ENCODE measurements around the gene CRELD2. TPM values are rescaled to one million over a fixed set of nuclear protein-coding genes. Genes with fewer than 3 reads are reported as not detected.
A peak's percentile ranks its signal among the peaks of the same experiment; 100 is the strongest.

Gene CRELD2
- total and polyA plus RNA-seq, 8 donors: 28.5 to 79.7 (median 34.1) TPM

DNA sequence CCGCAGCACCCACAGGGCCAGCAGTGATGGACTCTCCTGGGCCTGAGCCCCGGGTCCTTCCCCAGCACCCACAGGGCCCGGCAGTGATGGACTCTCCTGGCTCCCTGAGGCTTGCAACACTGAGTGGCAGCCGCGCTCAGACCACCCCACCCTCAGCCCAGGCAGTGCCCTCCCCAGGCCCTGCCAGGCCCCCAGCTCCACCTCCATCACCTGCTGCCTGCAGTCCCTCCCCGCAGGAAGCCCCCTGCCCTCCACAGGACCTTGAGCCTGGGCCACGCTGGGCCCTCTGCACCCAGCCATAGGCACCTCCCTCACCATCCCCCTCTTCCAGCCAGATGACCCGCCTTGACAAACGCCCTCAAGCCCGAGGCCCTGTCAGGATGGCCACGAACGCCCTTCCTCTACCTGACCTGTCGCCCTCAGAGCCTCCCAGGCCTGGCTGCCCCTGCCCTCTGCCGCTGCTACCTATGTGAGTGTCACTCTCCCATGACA, 11.6 kb upstream of the CRELD2 start:
- H3K36me3 ChIP-seq: peaks cover 0 to 99% of the 10 kb centered on the region in 2 donors
- H3K4me1 ChIP-seq: no peaks in the 10 kb centered on the region
- intact Hi-C loops (cut with DNase I): no loop called here
- ATAC-seq (no peak), DNase-seq (no peak)
- H3K27me3 ChIP-seq: no peaks in the 10 kb centered on the region
- TF ChIP-seq CTCF (IDR thresholded peaks at IDR 0.05): no peak
- H3K27ac ChIP-seq: no peak overlapping the region
- H3K4me3 ChIP-seq: no peak overlapping the region
- no peaks in the 10 kb centered on the region for H3K9me3 ChIP-seq

DNA sequence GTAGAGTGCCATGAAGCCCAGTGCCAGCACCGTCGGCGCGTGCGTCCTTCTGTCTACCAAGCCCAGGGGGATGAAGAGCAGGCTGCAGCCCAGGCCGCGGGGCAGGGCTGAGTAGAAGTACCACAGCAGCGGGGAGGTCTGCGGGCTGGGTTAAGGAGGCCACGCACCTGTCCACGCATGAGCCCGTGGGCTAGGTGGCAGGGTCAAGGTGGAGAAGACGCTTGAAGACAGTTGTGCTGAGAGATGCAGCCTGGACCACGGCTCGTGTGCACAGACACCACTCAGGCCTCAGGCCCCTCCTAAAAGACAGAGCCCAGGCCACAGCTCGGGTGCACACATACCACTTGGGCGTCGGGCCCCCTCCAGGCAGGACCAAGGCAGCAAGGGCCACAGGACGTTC, 10.6 kb upstream of the CRELD2 start:
- no peaks in the 10 kb centered on the region for H3K4me1 ChIP-seq
- peaks cover 0 to 99% of the 10 kb centered on the region in 2 donors for H3K36me3 ChIP-seq
- intact Hi-C loops (cut with DNase I): no loop called here
- no peaks in the 10 kb centered on the region for H3K27me3 ChIP-seq
- H3K4me3 ChIP-seq: no peak overlapping the region
- DNase-seq: no peak
- TF ChIP-seq CTCF (IDR thresholded peaks at IDR 0.05): no peak
- H3K27ac ChIP-seq: no peak overlapping the region
- ATAC-seq: no peak
- H3K9me3 ChIP-seq: no peaks in the 10 kb centered on the region

DNA sequence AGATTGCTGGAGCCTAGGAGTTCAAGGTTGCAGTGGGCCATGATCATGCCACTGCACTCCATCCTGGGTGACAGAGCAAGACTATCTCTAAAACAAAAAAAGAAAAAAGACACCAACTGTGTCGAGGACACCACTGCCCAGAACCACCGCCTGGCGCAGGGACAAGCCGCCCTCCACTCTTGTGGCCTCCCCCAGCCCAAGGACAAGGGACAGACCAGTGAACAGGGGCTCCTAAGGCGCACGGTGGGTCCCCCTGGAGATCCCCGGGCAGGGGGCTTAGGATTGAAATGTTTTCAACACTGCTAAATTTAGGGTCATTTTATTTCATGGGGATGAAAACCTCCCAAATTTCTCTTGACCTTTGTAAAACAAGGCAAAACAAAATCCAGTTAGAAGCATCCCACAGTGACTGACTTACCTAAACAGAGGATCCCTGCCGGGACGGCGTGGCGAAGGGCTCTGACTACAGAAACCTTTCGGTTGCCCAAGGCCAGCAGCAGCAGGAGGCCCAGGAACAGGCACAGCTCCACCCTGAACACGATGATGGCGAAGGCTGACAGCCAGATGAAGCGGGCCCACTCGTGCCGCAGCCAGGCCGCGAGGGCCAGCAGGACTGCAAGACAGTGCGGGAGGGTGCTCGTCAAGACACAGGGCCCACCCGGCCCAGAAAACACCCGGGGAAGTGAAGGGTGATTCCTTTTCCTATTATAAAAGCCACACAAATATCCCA, 8.8 kb upstream of the CRELD2 start:
- no peaks in the 10 kb centered on the region for H3K4me1 ChIP-seq
- no peaks in the 10 kb centered on the region for H3K27me3 ChIP-seq
- no peak overlapping the region for H3K4me3 ChIP-seq
- no peak overlapping the region for H3K27ac ChIP-seq
- no peak for ATAC-seq
- H3K9me3 ChIP-seq: no peaks in the 10 kb centered on the region
- DNase-seq: peak in 1 of 4 donors; percentile 76
- H3K36me3 ChIP-seq: peaks cover 0 to 93% of the 10 kb centered on the region in 2 donors
- intact Hi-C loops (cut with DNase I): loop anchor here in 1 of 2 donors (10.0 kb wide), 1 partner anchor 135 kb away; no protein-coding TSS in a partner anchor
- TF ChIP-seq CTCF (IDR thresholded peaks at IDR 0.05): no peak

DNA sequence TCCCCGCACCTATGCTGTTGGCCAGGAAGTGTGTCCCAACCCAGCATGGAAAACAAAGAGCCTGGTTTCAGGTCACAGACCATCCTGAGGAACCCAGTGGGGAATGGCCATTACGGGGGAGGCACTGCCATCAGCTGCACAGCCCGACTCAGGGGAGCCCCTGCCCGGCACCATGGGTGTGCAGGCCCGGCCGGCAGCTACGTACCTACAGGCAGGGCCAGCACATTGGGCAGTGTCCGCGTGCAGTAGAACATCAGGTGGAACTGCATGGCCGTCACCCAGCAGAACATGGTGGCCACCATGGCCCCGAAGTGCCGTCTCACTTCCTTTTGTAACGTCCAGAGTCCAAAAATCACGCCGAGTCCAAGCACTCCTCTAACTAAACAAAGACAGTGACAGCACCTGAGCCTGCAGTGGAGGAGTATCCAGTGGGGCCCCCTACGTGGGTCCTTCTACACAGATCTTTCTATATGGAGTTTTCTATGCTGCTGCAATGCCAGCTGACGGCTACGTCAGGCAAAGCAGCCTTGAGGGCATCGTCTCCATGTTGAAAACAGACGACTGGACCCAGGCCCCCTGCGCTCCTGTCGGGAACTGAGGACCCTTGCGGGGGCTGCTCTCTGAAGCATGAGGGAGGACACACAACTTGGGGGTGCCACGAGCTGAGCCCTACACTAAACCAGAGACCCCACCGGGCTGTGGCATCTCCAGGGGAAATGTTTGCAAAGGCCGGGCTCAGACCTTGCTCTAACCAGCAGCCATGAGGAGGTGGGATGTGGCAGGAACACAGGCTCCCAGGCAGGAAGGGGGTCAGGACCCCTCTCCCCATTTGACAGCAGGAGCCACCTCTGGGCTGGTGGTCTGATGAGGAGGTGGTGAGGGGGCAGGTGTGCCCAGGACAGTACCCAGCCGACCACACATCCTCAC, 7.9 kb upstream of the CRELD2 start:
- intact Hi-C loops (cut with DNase I): loop anchor here in 1 of 2 donors (10.0 kb wide), 1 partner anchor 136 kb away; no protein-coding TSS in a partner anchor
- Histone ChIP-seq H3K27ac (no peak overlapping the region), H3K4me1 (no peaks in the 10 kb centered on the region), H3K4me3 (no peak overlapping the region), H3K27me3 (no peaks in the 10 kb centered on the region), H3K36me3 (peaks cover 0 to 85% of the 10 kb centered on the region in 2 donors), H3K9me3 (no peaks in the 10 kb centered on the region)
- DNase-seq (no peak), ATAC-seq (no peak)
- TF ChIP-seq CTCF (IDR thresholded peaks at IDR 0.05): no peak
